ENCODE data around the gene ADARB2.

GRCh38 chr10:1217661-1218060 is 519.7 kb downstream of the ADARB2 start:
- no peak for TF ChIP-seq RAD21 (IDR thresholded peaks at IDR 0.05; ENCODE audit: low read depth)
- TF ChIP-seq REST (IDR thresholded peaks at IDR 0.05; ENCODE audit: low read depth), result no peak
- TF ChIP-seq USF1 (IDR thresholded peaks at IDR 0.05), result no peak
- no peak for TF ChIP-seq YY1 (IDR thresholded peaks at IDR 0.05; ENCODE audit: low read depth)
- no peak for TF ChIP-seq TAF1 (IDR thresholded peaks at IDR 0.05; ENCODE audit: low read depth)
- TF ChIP-seq CEBPB (IDR thresholded peaks at IDR 0.05), result no peak
- no peak for TF ChIP-seq ZBTB7A (IDR thresholded peaks at IDR 0.05; ENCODE audit: low read depth)

All from Ishikawa (cell line).